ENCODE results near the gene TMEM147.

GRCh38 chr19:35497406-35497805 is 48.0 kb upstream of the TMEM147 start:
- TF ChIP-seq, protein P1, sequence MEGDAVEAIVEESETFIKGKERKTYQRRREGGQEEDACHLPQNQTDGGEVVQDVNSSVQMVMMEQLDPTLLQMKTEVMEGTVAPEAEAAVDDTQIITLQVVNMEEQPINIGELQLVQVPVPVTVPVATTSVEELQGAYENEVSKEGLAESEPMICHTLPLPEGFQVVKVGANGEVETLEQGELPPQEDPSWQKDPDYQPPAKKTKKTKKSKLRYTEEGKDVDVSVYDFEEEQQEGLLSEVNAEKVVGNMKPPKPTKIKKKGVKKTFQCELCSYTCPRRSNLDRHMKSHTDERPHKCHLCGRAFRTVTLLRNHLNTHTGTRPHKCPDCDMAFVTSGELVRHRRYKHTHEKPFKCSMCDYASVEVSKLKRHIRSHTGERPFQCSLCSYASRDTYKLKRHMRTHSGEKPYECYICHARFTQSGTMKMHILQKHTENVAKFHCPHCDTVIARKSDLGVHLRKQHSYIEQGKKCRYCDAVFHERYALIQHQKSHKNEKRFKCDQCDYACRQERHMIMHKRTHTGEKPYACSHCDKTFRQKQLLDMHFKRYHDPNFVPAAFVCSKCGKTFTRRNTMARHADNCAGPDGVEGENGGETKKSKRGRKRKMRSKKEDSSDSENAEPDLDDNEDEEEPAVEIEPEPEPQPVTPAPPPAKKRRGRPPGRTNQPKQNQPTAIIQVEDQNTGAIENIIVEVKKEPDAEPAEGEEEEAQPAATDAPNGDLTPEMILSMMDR (IDR thresholded peaks at IDR 0.05) = no peak
- TF ChIP-seq POLR2A (IDR thresholded peaks at IDR 0.05) = no peak

Measured in uterus (tissue), 2 donors.